NCI-H526 (cell line): Measurements from ENCODE around the gene TNFRSF12A.

ENCODE experiments used
- DNase-seq, 2 experiments: peaks; one replicate each; lab custom pipeline; 2025; lab: John Stamatoyannopoulos, UW

TNFRSF12A gene

DNA sequence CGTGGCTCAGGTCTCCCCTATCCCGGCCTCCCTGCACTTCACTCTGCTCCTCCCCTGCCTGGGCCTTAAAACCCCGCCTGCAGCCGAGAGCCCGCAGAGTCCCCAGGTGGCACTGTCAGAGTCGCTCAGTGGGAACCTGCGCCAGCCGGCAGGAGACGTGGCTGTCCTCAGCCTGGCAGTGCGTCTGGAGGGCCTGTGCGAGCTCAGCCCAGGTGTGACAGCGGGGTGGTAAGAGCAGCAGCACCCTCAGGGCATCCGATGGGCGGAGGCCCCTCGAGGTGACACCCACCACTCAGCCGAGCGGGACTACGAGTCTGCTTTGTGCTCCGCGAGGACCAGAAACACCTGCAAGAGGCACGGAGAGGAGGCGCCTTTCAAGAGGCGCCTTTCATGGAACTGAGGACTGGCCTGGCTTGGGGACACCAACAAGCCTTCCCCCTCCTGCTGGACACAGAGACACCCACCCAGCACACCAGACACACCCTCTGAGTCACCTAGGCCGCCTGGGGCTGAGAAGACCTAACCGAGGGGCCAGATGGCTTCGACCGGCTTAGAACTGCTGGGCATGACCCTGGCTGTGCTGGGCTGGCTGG is 7.2 kb upstream of the TNFRSF12A start, which contains the start of gene CLDN9:
TSS of gene CLDN9 (plus strand) at position 96 of the 593 bp plus-strand sequence. CDS start at position 536, 440 bp downstream.
- DNase-seq = peak in 1 of 2 experiments; percentile 59

DNA sequence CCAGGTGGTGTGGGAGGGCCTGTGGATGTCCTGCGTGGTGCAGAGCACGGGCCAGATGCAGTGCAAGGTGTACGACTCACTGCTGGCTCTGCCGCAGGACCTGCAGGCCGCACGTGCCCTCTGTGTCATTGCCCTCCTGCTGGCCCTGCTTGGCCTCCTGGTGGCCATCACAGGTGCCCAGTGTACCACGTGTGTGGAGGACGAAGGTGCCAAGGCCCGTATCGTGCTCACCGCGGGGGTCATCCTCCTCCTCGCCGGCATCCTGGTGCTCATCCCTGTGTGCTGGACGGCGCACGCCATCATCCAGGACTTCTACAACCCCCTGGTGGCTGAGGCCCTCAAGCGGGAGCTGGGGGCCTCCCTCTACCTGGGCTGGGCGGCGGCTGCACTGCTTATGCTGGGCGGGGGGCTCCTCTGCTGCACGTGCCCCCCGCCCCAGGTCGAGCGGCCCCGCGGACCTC is 6.6 kb upstream of the TNFRSF12A start:
- DNase-seq = no peak

GRCh38 chr16:3013998-3014690 is 6.0 kb upstream of the TNFRSF12A start:
- no peak for DNase-seq

DNA sequence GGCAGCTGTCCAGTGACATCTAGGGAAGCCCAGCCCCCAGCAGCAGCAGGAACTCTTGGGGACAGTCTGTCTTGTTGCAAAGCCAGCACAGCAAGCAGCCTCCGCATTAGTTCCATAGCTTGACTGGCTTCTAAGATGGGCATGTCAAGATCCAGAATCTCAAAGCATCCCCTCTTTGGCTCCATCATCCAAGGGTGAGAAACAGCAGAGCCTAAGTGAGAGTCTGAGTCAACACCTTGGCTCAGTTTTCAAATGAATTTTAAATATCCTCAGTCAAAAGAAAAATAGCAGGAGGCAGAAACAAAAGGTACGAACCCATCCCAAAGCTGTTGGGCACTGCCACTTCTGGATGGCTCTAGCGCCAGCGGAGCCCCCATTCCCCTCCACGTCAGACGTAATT is 5.2 kb upstream of the TNFRSF12A start:
- DNase-seq = no peak

DNA sequence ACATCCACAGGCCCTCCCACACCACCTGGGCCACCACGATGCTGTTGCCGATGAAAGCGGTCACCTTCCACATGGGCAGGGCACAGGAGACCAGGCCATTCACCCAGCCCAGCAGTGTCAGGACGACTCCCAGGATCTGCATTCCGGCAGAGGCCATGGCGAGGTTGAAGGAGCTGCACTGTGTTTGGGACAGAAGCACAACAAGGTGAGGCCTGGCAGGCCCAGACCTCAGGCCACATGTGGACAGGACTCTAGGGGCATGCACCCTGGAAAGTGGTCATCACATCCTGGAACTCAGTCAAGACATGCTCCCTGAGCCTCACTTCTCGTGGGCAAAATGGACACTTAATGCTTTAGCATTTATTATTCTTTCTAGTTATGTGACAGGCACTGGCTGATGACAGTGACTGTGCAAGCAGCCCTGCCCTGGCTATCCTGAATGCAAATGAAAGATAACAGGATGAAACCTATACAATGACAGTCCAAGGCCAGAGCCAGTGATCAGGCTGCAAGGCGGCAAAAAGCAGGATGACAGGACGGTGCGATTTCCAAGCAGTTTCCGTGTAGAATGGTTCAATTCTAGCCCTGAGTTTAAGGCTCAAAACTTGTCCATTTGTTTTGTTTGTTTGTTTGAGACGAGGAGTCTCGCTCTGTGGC is 4.2 kb upstream of the TNFRSF12A start:
- DNase-seq = no peak

- no peak for DNase-seq
Measured at GRCh38 chr16:3017344-3017743, 2.8 kb upstream of the TNFRSF12A start.

DNA sequence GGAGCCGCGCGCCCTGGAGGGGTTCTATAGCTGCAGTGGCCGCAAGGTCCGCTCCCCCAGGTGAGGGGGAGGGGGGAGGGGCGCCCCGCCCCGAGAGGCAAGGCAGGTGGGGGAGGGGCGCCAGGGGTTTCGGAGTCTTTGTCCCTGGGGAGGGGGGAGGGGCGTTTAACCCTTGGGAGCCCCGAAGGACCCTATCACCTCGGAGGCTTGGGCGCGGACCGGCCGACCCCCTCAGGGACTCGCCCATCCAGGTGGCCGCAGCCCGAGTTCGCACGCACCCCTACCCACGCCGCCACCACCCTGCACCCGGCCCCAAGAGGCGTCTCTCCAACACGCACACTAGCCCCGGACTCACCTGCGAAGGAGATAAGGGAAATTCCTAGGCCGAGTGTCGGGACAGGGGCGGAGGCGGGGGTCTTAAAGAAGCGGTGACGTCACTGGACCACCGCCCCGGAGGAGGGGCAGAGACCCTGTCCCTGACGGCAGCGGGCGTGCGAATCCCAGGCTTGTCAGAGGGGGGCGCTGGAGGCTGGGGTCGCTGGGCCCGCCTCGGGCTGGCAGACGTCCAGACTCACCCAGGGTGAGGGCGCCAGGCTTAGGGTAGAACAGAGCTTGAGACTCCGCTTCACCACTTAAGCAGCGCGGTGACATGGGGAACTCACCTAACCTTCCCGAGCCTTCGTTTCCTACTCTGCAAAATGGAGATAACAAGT is 2.2 kb upstream of the TNFRSF12A start, which contains the start of gene CLDN6:
TSS of gene CLDN6 (minus strand) at position 390 of the 713 bp plus-strand sequence. CDS start 2,162 bp downstream, outside the sequence.
- peak in 1 of 2 experiments; percentile 47 for DNase-seq

DNA sequence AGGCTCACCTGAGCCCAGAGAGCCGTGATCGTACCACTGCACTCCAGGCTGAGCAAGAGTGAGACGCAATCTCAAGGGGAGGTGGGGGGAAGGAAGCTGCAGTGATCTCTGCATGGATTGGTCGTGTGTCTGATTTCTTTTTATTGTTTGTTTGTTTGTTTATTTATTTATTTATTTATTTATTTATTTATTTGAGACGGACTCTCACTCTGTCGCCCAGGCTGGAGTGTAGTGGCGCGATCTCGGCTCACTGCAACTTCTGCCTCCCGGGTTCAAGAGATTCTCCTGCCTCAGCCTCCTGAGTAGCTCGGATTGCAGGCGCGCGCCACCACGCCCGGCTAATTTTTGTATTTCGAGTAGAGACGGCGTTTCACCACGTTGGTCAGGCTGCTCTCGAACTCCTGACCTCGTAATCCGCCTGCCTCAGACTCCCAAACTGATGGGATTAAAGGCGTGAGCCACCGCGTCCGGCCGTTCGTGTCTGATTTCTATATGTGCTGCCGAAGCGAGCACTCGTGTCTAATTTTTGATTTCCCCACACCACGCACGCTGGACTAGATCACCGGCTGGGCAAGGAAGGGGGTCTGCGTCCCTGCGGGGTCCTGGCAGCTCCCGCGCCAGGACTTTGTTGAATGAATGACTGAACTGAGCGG is 448 bp upstream of the TNFRSF12A start:
- DNase-seq = no peak

- DNase-seq = peak in 1 of 2 experiments; percentile 36
Measured at GRCh38 chr16:3020604-3021448, 658 bp downstream of the TNFRSF12A start.

GRCh38 chr16:3021449-3022207 is 1.5 kb downstream of the TNFRSF12A start:
- peak in 1 of 2 experiments; percentile 70 for DNase-seq

- no peak for DNase-seq
Measured at GRCh38 chr16:3022208-3022683, 2.1 kb downstream of the TNFRSF12A start.

- no peak for DNase-seq
Measured at GRCh38 chr16:3022684-3023414, 2.7 kb downstream of the TNFRSF12A start.

DNA sequence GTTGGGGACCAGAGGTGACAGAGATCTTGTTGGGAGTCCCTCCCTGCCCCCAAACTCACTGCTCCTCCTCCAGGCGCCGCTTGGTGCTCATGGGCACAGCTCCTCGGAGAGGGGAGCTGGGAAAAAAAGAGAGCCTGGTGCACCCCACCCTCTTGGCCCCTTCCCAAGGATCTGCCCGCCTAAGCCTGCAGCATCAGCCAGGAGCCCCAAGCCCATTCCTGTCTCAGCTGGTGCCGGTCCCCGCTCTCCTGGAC is 3.2 kb downstream of the TNFRSF12A start:
- DNase-seq = peak in 1 of 2 experiments; percentile 40

GRCh38 chr16:3023669-3024478 is 3.7 kb downstream of the TNFRSF12A start, which contains the start of the genes HCFC1R1 and THOC6:
HCFC1R1 (minus strand) TSS chr16:3023942; CDS start chr16:3023941, 1 bp downstream.
THOC6 (plus strand) TSS chr16:3024035; CDS start chr16:3024327, 292 bp downstream.
- DNase-seq = peak; percentile 91 to 97

- DNase-seq = no peak
Measured at GRCh38 chr16:3025032-3026002, 5.1 kb downstream of the TNFRSF12A start.

- DNase-seq = no peak
Measured at GRCh38 chr16:3026003-3026378, 5.8 kb downstream of the TNFRSF12A start.
